ENCODE results near the gene FBXO41.

The FBXO41 gene

DNA sequence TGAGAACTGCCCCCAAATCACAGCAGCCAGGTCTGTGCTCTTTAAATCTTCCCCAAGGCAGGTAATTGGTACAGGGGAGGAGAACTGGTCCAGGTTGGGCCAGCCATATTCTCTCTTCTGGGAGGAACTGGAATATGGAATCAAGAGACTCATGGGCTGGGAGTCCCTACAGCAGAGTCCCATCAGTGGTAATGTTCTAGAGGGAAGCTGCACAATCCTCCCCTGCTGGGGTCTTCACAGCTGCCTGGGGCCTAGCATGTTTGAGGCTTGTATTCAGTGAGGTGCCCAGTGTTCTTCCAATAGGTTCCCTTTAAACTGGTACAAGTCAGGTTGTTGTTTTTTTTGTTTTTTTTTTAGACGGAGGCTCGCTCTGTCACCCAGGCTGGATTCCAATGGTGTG is 30.2 kb upstream of the FBXO41 start:
- Mint-ChIP-seq H3K27me3 (ENCODE audit: low read depth, poor library complexity) (peaks cover 67% of the 10 kb centered on the region), H3K36me3 (ENCODE audit: low read depth) (no peaks in the 10 kb centered on the region), H3K4me1 (no peaks in the 10 kb centered on the region), H3K27ac (no peak overlapping the region), H3K9me3 (no peaks in the 10 kb centered on the region), H3K4me3 (no peak overlapping the region)
- no peak for DNase-seq
- TF ChIP-seq, protein P1, sequence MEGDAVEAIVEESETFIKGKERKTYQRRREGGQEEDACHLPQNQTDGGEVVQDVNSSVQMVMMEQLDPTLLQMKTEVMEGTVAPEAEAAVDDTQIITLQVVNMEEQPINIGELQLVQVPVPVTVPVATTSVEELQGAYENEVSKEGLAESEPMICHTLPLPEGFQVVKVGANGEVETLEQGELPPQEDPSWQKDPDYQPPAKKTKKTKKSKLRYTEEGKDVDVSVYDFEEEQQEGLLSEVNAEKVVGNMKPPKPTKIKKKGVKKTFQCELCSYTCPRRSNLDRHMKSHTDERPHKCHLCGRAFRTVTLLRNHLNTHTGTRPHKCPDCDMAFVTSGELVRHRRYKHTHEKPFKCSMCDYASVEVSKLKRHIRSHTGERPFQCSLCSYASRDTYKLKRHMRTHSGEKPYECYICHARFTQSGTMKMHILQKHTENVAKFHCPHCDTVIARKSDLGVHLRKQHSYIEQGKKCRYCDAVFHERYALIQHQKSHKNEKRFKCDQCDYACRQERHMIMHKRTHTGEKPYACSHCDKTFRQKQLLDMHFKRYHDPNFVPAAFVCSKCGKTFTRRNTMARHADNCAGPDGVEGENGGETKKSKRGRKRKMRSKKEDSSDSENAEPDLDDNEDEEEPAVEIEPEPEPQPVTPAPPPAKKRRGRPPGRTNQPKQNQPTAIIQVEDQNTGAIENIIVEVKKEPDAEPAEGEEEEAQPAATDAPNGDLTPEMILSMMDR (IDR thresholded peaks at IDR 0.05) = no peak

DNA sequence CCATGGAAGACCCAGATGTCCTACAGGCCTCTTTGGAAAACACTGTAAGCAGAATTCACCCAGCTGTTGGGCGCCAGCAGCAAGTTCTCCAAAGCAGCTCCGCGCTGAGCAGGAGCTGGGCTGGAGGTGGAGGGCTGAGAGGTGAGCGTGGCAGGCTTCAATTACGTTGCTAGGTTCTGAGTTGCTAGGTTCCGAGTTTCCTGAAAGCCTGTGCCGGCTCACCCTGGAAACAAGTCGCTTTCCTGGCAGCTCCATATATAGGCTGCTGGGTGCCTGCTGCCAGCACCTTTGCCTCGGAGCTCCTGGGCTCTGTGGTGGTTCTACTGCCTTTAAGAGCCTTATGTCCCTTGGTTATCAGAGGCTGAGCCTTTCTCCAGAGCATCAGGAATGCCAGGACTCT is 23.4 kb upstream of the FBXO41 start:
- Mint-ChIP-seq H3K4me1 (no peaks in the 10 kb centered on the region), H3K4me3 (no peak overlapping the region), H3K9me3 (no peaks in the 10 kb centered on the region), H3K27me3 (ENCODE audit: low read depth, poor library complexity) (peaks cover 78% of the 10 kb centered on the region), H3K27ac (no peak overlapping the region), H3K36me3 (ENCODE audit: low read depth) (no peaks in the 10 kb centered on the region)
- DNase-seq = no peak
- TF ChIP-seq, protein P1 (IDR thresholded peaks at IDR 0.05) = no peak

DNA sequence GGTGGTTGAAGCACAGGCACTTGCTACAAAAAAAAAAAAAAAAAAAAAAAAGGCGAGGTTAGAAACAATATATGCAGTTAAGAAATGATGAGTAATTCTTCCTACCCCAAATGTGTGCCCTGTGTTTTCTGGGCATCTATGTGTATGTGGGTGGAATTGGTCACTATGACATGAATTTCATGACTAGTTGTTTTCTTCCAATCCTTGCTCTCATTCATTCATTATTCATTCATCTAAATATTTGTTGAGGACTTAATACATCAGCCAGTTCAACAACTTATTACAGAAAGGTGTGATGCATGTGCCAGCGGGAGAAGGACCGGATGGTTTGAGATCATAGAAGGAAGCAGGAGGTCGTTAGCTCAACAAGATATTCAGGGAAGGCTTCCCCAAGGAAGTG is 17.4 kb upstream of the FBXO41 start:
- TF ChIP-seq, protein P1 (IDR thresholded peaks at IDR 0.05) = no peak
- H3K4me1 Mint-ChIP-seq = no peaks in the 10 kb centered on the region
- no peak overlapping the region for H3K27ac Mint-ChIP-seq
- no peaks in the 10 kb centered on the region for H3K36me3 Mint-ChIP-seq (ENCODE audit: low read depth)
- no peak overlapping the region for H3K4me3 Mint-ChIP-seq
- peaks cover 94% of the 10 kb centered on the region for H3K27me3 Mint-ChIP-seq (ENCODE audit: low read depth, poor library complexity)
- no peak for DNase-seq
- H3K9me3 Mint-ChIP-seq = no peaks in the 10 kb centered on the region

DNA sequence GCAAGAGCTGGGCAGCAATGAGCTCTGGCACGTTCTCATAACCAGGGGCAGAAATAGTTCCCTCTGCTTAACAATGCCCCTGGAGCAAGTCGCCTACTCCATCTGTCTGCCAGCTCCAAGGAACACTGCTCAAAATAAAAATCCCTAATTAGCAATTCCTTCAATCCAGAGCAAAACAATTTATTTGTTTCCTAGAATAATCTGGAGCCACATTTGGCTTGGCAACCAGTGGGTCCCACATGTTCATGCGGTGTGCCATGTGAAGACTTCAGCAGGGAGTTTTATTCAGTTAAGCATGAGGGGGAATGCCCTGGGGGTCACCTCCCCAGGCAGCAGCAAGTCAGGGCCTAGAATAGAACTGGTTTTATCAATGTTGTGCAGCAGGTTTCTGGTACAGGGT is 16.6 kb upstream of the FBXO41 start:
- Mint-ChIP-seq H3K4me3 (no peak overlapping the region), H3K36me3 (ENCODE audit: low read depth) (no peaks in the 10 kb centered on the region), H3K27me3 (ENCODE audit: low read depth, poor library complexity) (peaks cover 95% of the 10 kb centered on the region), H3K27ac (no peak overlapping the region), H3K9me3 (no peaks in the 10 kb centered on the region), H3K4me1 (no peaks in the 10 kb centered on the region)
- TF ChIP-seq, protein P1 (IDR thresholded peaks at IDR 0.05) = no peak
- no peak for DNase-seq

DNA sequence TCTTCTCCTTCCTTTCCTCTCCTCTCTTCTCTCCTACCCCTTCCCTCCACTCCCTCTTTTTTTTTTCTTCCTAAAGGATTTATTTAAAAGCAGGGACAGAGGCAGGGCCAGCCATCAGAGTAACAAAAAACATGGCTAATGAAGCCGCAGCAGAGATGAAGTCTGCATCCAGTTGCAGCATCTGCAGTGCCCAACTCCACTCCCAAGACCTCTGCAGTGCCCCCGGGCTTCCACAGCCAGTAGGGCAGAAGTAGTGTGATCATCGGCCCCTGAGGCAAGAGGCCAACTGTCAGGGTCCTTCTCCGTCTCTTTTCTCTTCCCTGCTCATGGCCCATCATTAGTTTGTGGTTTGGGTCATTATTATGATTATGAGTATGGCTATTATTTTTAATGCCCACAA is 13.3 kb upstream of the FBXO41 start:
- no peak overlapping the region for H3K27ac Mint-ChIP-seq
- TF ChIP-seq, protein P1 (IDR thresholded peaks at IDR 0.05) = no peak
- no peaks in the 10 kb centered on the region for H3K9me3 Mint-ChIP-seq
- no peak for DNase-seq
- peaks cover 99% of the 10 kb centered on the region for H3K27me3 Mint-ChIP-seq (ENCODE audit: low read depth, poor library complexity)
- no peaks in the 10 kb centered on the region for H3K4me1 Mint-ChIP-seq
- no peaks in the 10 kb centered on the region for H3K36me3 Mint-ChIP-seq (ENCODE audit: low read depth)
- H3K4me3 Mint-ChIP-seq = no peak overlapping the region

DNA sequence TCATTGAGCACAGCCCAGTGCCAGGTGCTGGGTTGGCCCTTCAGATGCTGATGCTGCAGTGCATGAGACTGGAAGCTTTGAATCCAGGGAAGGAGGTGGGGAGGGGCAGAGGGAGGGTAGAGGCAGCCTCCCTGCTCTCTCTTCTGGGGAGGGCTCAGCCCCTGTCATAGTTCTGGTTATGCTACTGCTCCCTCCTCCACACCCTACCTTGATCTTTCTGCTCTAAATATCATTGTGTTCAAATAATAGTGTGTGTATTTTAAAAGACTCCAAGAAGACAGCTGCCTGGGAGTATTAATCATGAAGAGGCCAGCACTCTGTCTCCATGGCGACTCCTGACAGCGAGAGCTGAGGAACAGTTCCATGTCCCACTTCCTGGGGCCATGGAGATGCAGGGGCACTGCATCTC is 12.9 kb upstream of the FBXO41 start:
- Mint-ChIP-seq H3K4me3 (no peak overlapping the region), H3K27ac (no peak overlapping the region), H3K36me3 (ENCODE audit: low read depth) (no peaks in the 10 kb centered on the region), H3K27me3 (ENCODE audit: low read depth, poor library complexity) (peaks cover 99% of the 10 kb centered on the region), H3K9me3 (no peaks in the 10 kb centered on the region), H3K4me1 (no peaks in the 10 kb centered on the region)
- TF ChIP-seq, protein P1 (IDR thresholded peaks at IDR 0.05) = no peak
- no peak for DNase-seq
